Bronchial epithelial cell (primary cell): Measurements from ENCODE around the gene MRPL4. TPM values are rescaled to one million over a fixed set of nuclear protein-coding genes. Genes with fewer than 3 reads are reported as not detected.

Experiments used
- DNase-seq: peaks from one replicate; pipeline ENCODE4 v3.0.0-alpha.2; 2010; ENCODE audit warnings: low read depth
- FAIRE-seq: peaks from 2 replicates; lab custom pipeline; 2011; peaks lifted over from hg19 to GRCh38; lab: Jason Lieb, UNC
- H3K27me3 ChIP-seq: 2 replicates; pipeline ENCODE4 v1.5.1; 2011; ENCODE audit warnings: low read length; ENCODE audit not compliant: control insufficient read depth, insufficient read depth
- H3K36me3 ChIP-seq: 2 replicates; pipeline ENCODE4 v1.5.1; 2011; ENCODE audit warnings: low read length; ENCODE audit not compliant: control insufficient read depth, insufficient read depth
- H3K4me3 ChIP-seq: 2 replicates; pipeline ENCODE4 v1.5.1; 2011; ENCODE audit warnings: mild to moderate bottlenecking, low read depth, low read length, control low read depth
- CTCF ChIP-seq: IDR thresholded peaks from 2 replicates; pipeline ENCODE4 v1.5.1; 2011; ENCODE audit warnings: mild to moderate bottlenecking, moderate library complexity, low read length, control low read depth, inconsistent platforms; ENCODE audit not compliant: insufficient read depth, severe bottlenecking
- total RNA-seq: library from RNA; depleted of rRNA; stranded (reverse); fragments of >200 nt; gene quantifications from 2 replicates; pipeline ENCODE4 v1.2.1, GENCODE V29; 2014

MRPL4 gene
- total RNA-seq, 1 donor from 2014 or later: 17.1 TPM

- Histone ChIP-seq H3K27me3 (no peaks in the 10 kb centered on the region), H3K36me3 (peaks cover 4% of the 10 kb centered on the region), H3K4me3 (no peak overlapping the region)
- no peak for TF ChIP-seq CTCF
- peak; percentile 40 for FAIRE-seq
- DNase-seq: no peak
Measured at GRCh38 chr19:10226376-10227025, 25.5 kb upstream of the MRPL4 start.

GRCh38 chr19:10227026-10227971 is 24.7 kb upstream of the MRPL4 start:
- no peaks in the 10 kb centered on the region for H3K27me3 ChIP-seq
- H3K4me3 ChIP-seq: no peak overlapping the region
- FAIRE-seq (no peak), DNase-seq (no peak)
- no peak for TF ChIP-seq CTCF
- H3K36me3 ChIP-seq: peaks cover 4% of the 10 kb centered on the region

- TF ChIP-seq CTCF: no peak
- peaks cover 4% of the 10 kb centered on the region for H3K36me3 ChIP-seq
- DNase-seq (no peak), FAIRE-seq (no peak)
- H3K4me3 ChIP-seq: no peak overlapping the region
- no peaks in the 10 kb centered on the region for H3K27me3 ChIP-seq
Measured at GRCh38 chr19:10228393-10228792, 23.6 kb upstream of the MRPL4 start.

GRCh38 chr19:10228920-10229319 is 23.1 kb upstream of the MRPL4 start:
- Histone ChIP-seq H3K4me3 (no peak overlapping the region), H3K36me3 (peaks cover 4% of the 10 kb centered on the region), H3K27me3 (no peaks in the 10 kb centered on the region)
- no peak for FAIRE-seq
- DNase-seq: peak; percentile 25
- peak; percentile 50 for TF ChIP-seq CTCF

GRCh38 chr19:10230173-10230860 is 21.7 kb upstream of the MRPL4 start:
- no peaks in the 10 kb centered on the region for H3K27me3 ChIP-seq
- no peak for TF ChIP-seq CTCF
- no peaks in the 10 kb centered on the region for H3K36me3 ChIP-seq
- FAIRE-seq: no peak
- peak overlapping the region; percentile 79 for H3K4me3 ChIP-seq
- no peak for DNase-seq
